ENCODE measurements around the gene RBM27.
"Not testable (repeated sequence)": the region's sequence is repeated elsewhere in the genome, so short reads cannot be mapped to it uniquely, and the experiment has no call there.

The RBM27 gene

GRCh38 chr5:146179696-146180095 is 23.7 kb upstream of the RBM27 start:
- no peak overlapping the region for H3K27ac ChIP-seq (ENCODE audit: low read depth in 2 of 2, low read length in 2 of 2)
- H3K4me1 ChIP-seq (ENCODE audit: control insufficient read depth in 2 of 2, insufficient read depth in 2 of 2, low read length in 2 of 2): peaks cover 7 to 8% of the 10 kb centered on the region in 2 donors
- H3K9me3 ChIP-seq (ENCODE audit: control insufficient read depth in 2 of 2, low read length in 2 of 2): no peaks in the 10 kb centered on the region
- no peaks in the 10 kb centered on the region for H3K27me3 ChIP-seq (ENCODE audit: control insufficient read depth in 2 of 2, insufficient read depth in 2 of 2, low read length in 2 of 2)
- H3K36me3 ChIP-seq (ENCODE audit: control insufficient read depth in 2 of 2, insufficient read depth in 2 of 2, low read length in 2 of 2): no peaks in the 10 kb centered on the region
- H3K4me3 ChIP-seq (ENCODE audit: low read length in 2 of 2): no peak overlapping the region
- no peak overlapping the region for H3K9ac ChIP-seq (ENCODE audit: low read depth in 1 of 2, low read length in 2 of 2)

GRCh38 chr5:146183403-146183802 is 20.0 kb upstream of the RBM27 start:
- H3K9ac ChIP-seq (ENCODE audit: low read depth in 1 of 2, low read length in 2 of 2): peak overlapping the region; percentile 77 to 86
- not testable (repeated sequence) for H3K4me1 ChIP-seq (ENCODE audit: control insufficient read depth in 2 of 2, insufficient read depth in 2 of 2, low read length in 2 of 2); H3K9me3 ChIP-seq (ENCODE audit: control insufficient read depth in 2 of 2, low read length in 2 of 2); H3K27me3 ChIP-seq (ENCODE audit: control insufficient read depth in 2 of 2, insufficient read depth in 2 of 2, low read length in 2 of 2); H3K27ac ChIP-seq (ENCODE audit: low read depth in 2 of 2, low read length in 2 of 2); H3K36me3 ChIP-seq (ENCODE audit: control insufficient read depth in 2 of 2, insufficient read depth in 2 of 2, low read length in 2 of 2)
- peak overlapping the region; percentile 86 to 97 for H3K4me3 ChIP-seq (ENCODE audit: low read length in 2 of 2)

GRCh38 chr5:146185161-146185560 is 18.2 kb upstream of the RBM27 start:
- no peak overlapping the region for H3K9ac ChIP-seq (ENCODE audit: low read depth in 1 of 2, low read length in 2 of 2)
- peaks cover 4 to 8% of the 10 kb centered on the region in 2 donors for H3K4me1 ChIP-seq (ENCODE audit: control insufficient read depth in 2 of 2, insufficient read depth in 2 of 2, low read length in 2 of 2)

GRCh38 chr5:146188358-146188757 is 15.0 kb upstream of the RBM27 start:
- Histone ChIP-seq H3K9ac (ENCODE audit: low read depth in 1 of 2, low read length in 2 of 2) (no peak overlapping the region), H3K27ac (ENCODE audit: low read depth in 2 of 2, low read length in 2 of 2) (no peak overlapping the region), H3K36me3 (ENCODE audit: control insufficient read depth in 2 of 2, insufficient read depth in 2 of 2, low read length in 2 of 2) (no peaks in the 10 kb centered on the region), H3K4me1 (ENCODE audit: control insufficient read depth in 2 of 2, insufficient read depth in 2 of 2, low read length in 2 of 2) (no peaks in the 10 kb centered on the region), H3K9me3 (ENCODE audit: control insufficient read depth in 2 of 2, low read length in 2 of 2) (no peaks in the 10 kb centered on the region), H3K27me3 (ENCODE audit: control insufficient read depth in 2 of 2, insufficient read depth in 2 of 2, low read length in 2 of 2) (no peaks in the 10 kb centered on the region), H3K4me3 (ENCODE audit: low read length in 2 of 2) (no peak overlapping the region)

More at GRCh38 chr5:146185161-146185560, 18.2 kb upstream of the RBM27 start:
- no peaks in the 10 kb centered on the region for H3K9me3 ChIP-seq (ENCODE audit: control insufficient read depth in 2 of 2, low read length in 2 of 2)
- H3K27ac ChIP-seq (ENCODE audit: low read depth in 2 of 2, low read length in 2 of 2): no peak overlapping the region
- no peak overlapping the region for H3K4me3 ChIP-seq (ENCODE audit: low read length in 2 of 2)
- no peaks in the 10 kb centered on the region for H3K36me3 ChIP-seq (ENCODE audit: control insufficient read depth in 2 of 2, insufficient read depth in 2 of 2, low read length in 2 of 2)
- no peaks in the 10 kb centered on the region for H3K27me3 ChIP-seq (ENCODE audit: control insufficient read depth in 2 of 2, insufficient read depth in 2 of 2, low read length in 2 of 2)

GRCh38 chr5:146192571-146193043 is 10.8 kb upstream of the RBM27 start:
- Histone ChIP-seq H3K4me1 (ENCODE audit: control insufficient read depth in 2 of 2, insufficient read depth in 2 of 2, low read length in 2 of 2) (no peaks in the 10 kb centered on the region), H3K9me3 (ENCODE audit: control insufficient read depth in 2 of 2, low read length in 2 of 2) (no peaks in the 10 kb centered on the region), H3K4me3 (ENCODE audit: low read length in 2 of 2) (no peak overlapping the region), H3K9ac (ENCODE audit: low read depth in 1 of 2, low read length in 2 of 2) (no peak overlapping the region), H3K36me3 (ENCODE audit: control insufficient read depth in 2 of 2, insufficient read depth in 2 of 2, low read length in 2 of 2) (no peaks in the 10 kb centered on the region), H3K27ac (ENCODE audit: low read depth in 2 of 2, low read length in 2 of 2) (no peak overlapping the region), H3K27me3 (ENCODE audit: control insufficient read depth in 2 of 2, insufficient read depth in 2 of 2, low read length in 2 of 2) (no peaks in the 10 kb centered on the region)

- Histone ChIP-seq H3K27me3 (ENCODE audit: control insufficient read depth in 2 of 2, insufficient read depth in 2 of 2, low read length in 2 of 2) (no peaks in the 10 kb centered on the region), H3K36me3 (ENCODE audit: control insufficient read depth in 2 of 2, insufficient read depth in 2 of 2, low read length in 2 of 2) (no peaks in the 10 kb centered on the region), H3K4me3 (ENCODE audit: low read length in 2 of 2) (no peak overlapping the region), H3K27ac (ENCODE audit: low read depth in 2 of 2, low read length in 2 of 2) (no peak overlapping the region), H3K9me3 (ENCODE audit: control insufficient read depth in 2 of 2, low read length in 2 of 2) (no peaks in the 10 kb centered on the region), H3K9ac (ENCODE audit: low read depth in 1 of 2, low read length in 2 of 2) (no peak overlapping the region), H3K4me1 (ENCODE audit: control insufficient read depth in 2 of 2, insufficient read depth in 2 of 2, low read length in 2 of 2) (no peaks in the 10 kb centered on the region)
Observed at GRCh38 chr5:146193285-146193684, 10.1 kb upstream of the RBM27 start.

GRCh38 chr5:146194997-146195396 is 8.4 kb upstream of the RBM27 start:
- H3K27me3 ChIP-seq (ENCODE audit: control insufficient read depth in 2 of 2, insufficient read depth in 2 of 2, low read length in 2 of 2); H3K36me3 ChIP-seq (ENCODE audit: control insufficient read depth in 2 of 2, insufficient read depth in 2 of 2, low read length in 2 of 2); H3K4me3 ChIP-seq (ENCODE audit: low read length in 2 of 2); H3K9ac ChIP-seq (ENCODE audit: low read depth in 1 of 2, low read length in 2 of 2); H3K9me3 ChIP-seq (ENCODE audit: control insufficient read depth in 2 of 2, low read length in 2 of 2); H3K4me1 ChIP-seq (ENCODE audit: control insufficient read depth in 2 of 2, insufficient read depth in 2 of 2, low read length in 2 of 2); H3K27ac ChIP-seq (ENCODE audit: low read depth in 2 of 2, low read length in 2 of 2): not testable (repeated sequence)

- Histone ChIP-seq H3K36me3 (ENCODE audit: control insufficient read depth in 2 of 2, insufficient read depth in 2 of 2, low read length in 2 of 2) (no peaks in the 10 kb centered on the region), H3K4me1 (ENCODE audit: control insufficient read depth in 2 of 2, insufficient read depth in 2 of 2, low read length in 2 of 2) (no peaks in the 10 kb centered on the region), H3K9me3 (ENCODE audit: control insufficient read depth in 2 of 2, low read length in 2 of 2) (no peaks in the 10 kb centered on the region), H3K27me3 (ENCODE audit: control insufficient read depth in 2 of 2, insufficient read depth in 2 of 2, low read length in 2 of 2) (no peaks in the 10 kb centered on the region), H3K4me3 (ENCODE audit: low read length in 2 of 2) (no peak overlapping the region), H3K9ac (ENCODE audit: low read depth in 1 of 2, low read length in 2 of 2) (no peak overlapping the region), H3K27ac (ENCODE audit: low read depth in 2 of 2, low read length in 2 of 2) (no peak overlapping the region)
Observed at GRCh38 chr5:146196459-146197048, 6.9 kb upstream of the RBM27 start.

GRCh38 chr5:146199176-146199815 is 4.1 kb upstream of the RBM27 start:
- peaks cover 2% of the 10 kb centered on the region in 2 donors for H3K4me1 ChIP-seq (ENCODE audit: control insufficient read depth in 2 of 2, insufficient read depth in 2 of 2, low read length in 2 of 2)
- no peaks in the 10 kb centered on the region for H3K27me3 ChIP-seq (ENCODE audit: control insufficient read depth in 2 of 2, insufficient read depth in 2 of 2, low read length in 2 of 2)
- no peak overlapping the region for H3K4me3 ChIP-seq (ENCODE audit: low read length in 2 of 2)
- H3K9ac ChIP-seq (ENCODE audit: low read depth in 1 of 2, low read length in 2 of 2): no peak overlapping the region
- H3K36me3 ChIP-seq (ENCODE audit: control insufficient read depth in 2 of 2, insufficient read depth in 2 of 2, low read length in 2 of 2): no peaks in the 10 kb centered on the region
- no peaks in the 10 kb centered on the region for H3K9me3 ChIP-seq (ENCODE audit: control insufficient read depth in 2 of 2, low read length in 2 of 2)
- H3K27ac ChIP-seq (ENCODE audit: low read depth in 2 of 2, low read length in 2 of 2): no peak overlapping the region

GRCh38 chr5:146201795-146202194 is 1.6 kb upstream of the RBM27 start:
- H3K4me3 ChIP-seq (ENCODE audit: low read length in 2 of 2); H3K9me3 ChIP-seq (ENCODE audit: control insufficient read depth in 2 of 2, low read length in 2 of 2); H3K27me3 ChIP-seq (ENCODE audit: control insufficient read depth in 2 of 2, insufficient read depth in 2 of 2, low read length in 2 of 2); H3K36me3 ChIP-seq (ENCODE audit: control insufficient read depth in 2 of 2, insufficient read depth in 2 of 2, low read length in 2 of 2); H3K4me1 ChIP-seq (ENCODE audit: control insufficient read depth in 2 of 2, insufficient read depth in 2 of 2, low read length in 2 of 2); H3K27ac ChIP-seq (ENCODE audit: low read depth in 2 of 2, low read length in 2 of 2); H3K9ac ChIP-seq (ENCODE audit: low read depth in 1 of 2, low read length in 2 of 2): not testable (repeated sequence)
